ENCODE results near the gene DMXL2. TPM values are rescaled to one million over a fixed set of nuclear protein-coding genes. Genes with fewer than 3 reads are reported as not detected.

Gene DMXL2
- polyA plus RNA-seq, 12 donors: 13.2 to 47.3 (median 25.6) TPM; not detected in 1

GRCh38 chr15:51416129-51416528, 206.4 kb downstream of the DMXL2 start:
- no peak for DNase-seq

GRCh38 chr15:51414256-51414860, 208.2 kb downstream of the DMXL2 start:
- DNase-seq: no peak

- DNase-seq: no peak
Measured at GRCh38 chr15:51405693-51406523, 216.7 kb downstream of the DMXL2 start.

GRCh38 chr15:51403946-51404695, 218.4 kb downstream of the DMXL2 start:
- DNase-seq: no peak

- DNase-seq: peak; percentile 31
Measured at GRCh38 chr15:51403072-51403878, 219.3 kb downstream of the DMXL2 start.

GRCh38 chr15:51401872-51402517, 220.6 kb downstream of the DMXL2 start:
- no peak for DNase-seq

GRCh38 chr15:51401051-51401780, 221.4 kb downstream of the DMXL2 start:
- DNase-seq: no peak

GRCh38 chr15:51398626-51399025, 223.9 kb downstream of the DMXL2 start:
- no peak for DNase-seq

Other genes starting within 250 kb of the DMXL2 start
- 1 to 10 TPM in 2 of 12 donors, under 1 TPM in 7, not detected in 3; 0.07 to 1.7 (median 0.48) TPM for gene SCG3, start 58.7 kb upstream of the DMXL2 start, polyA plus RNA-seq (ENCODE audit: insufficient read length in 12 of 12)
- gene LYSMD2, start 114.9 kb upstream of the DMXL2 start, polyA plus RNA-seq (ENCODE audit: insufficient read length in 12 of 12): 10 to 100 TPM in 3 of 12 donors, 1 to 10 TPM in 7, not detected in 2; 5.8 to 11.0 (median 7.9) TPM
- gene TMOD2, start 128.8 kb upstream of the DMXL2 start, polyA plus RNA-seq (ENCODE audit: insufficient read length in 12 of 12): 10 to 100 TPM in 3 of 12 donors, 1 to 10 TPM in 8, not detected in 1; 6.7 to 15.8 (median 8.3) TPM
- gene TMOD3, start 206.9 kb upstream of the DMXL2 start, polyA plus RNA-seq (ENCODE audit: insufficient read length in 12 of 12): 10 to 100 TPM; 14.4 to 50.0 (median 20.2) TPM

All from muscle of arm (tissue), 12 donors.